Rectal smooth muscle tissue (tissue), 1 donor: ENCODE measurements around the gene ATRIP.
"Not testable (repeated sequence)": the region's sequence is repeated elsewhere in the genome, so short reads cannot be mapped to it uniquely, and the experiment has no call there.

Source experiments
- H3K27ac ChIP-seq: one replicate; pipeline ENCODE4 v1.7.0; 2013; ENCODE audit warnings: low read depth, low read length, inconsistent platforms
- H3K27me3 ChIP-seq: one replicate; pipeline ENCODE4 v1.7.0; 2013; ENCODE audit warnings: low read length; ENCODE audit not compliant: control insufficient read depth, insufficient read depth
- H3K36me3 ChIP-seq: one replicate; pipeline ENCODE4 v1.7.0; 2013; ENCODE audit warnings: low read length; ENCODE audit not compliant: control insufficient read depth, insufficient read depth
- H3K4me1 ChIP-seq: one replicate; pipeline ENCODE4 v1.7.0; 2013; ENCODE audit warnings: low read length; ENCODE audit not compliant: control insufficient read depth, insufficient read depth
- H3K4me3 ChIP-seq: one replicate; pipeline ENCODE4 v1.7.0; 2013; ENCODE audit warnings: low read length
- H3K9ac ChIP-seq: one replicate; pipeline ENCODE4 v1.7.0; 2013; ENCODE audit warnings: low read length

The ATRIP gene

GRCh38 chr3:48473617-48473952 lies 27.0 kb downstream of the ATRIP start:
- Histone ChIP-seq H3K4me3 (peak overlapping the region; percentile 35), H3K27ac (peak overlapping the region; percentile 91), H3K36me3 (peaks cover 9% of the 10 kb centered on the region), H3K4me1 (peaks cover 10% of the 10 kb centered on the region), H3K27me3 (no peaks in the 10 kb centered on the region), H3K9ac (no peak overlapping the region)

GRCh38 chr3:48474031-48474430 lies 27.5 kb downstream of the ATRIP start:
- not testable (repeated sequence) for H3K4me1 ChIP-seq, H3K4me3 ChIP-seq, H3K36me3 ChIP-seq, H3K27ac ChIP-seq, H3K27me3 ChIP-seq, H3K9ac ChIP-seq

- Histone ChIP-seq H3K36me3 (no peaks in the 10 kb centered on the region), H3K27ac (no peak overlapping the region), H3K4me1 (peaks cover 10% of the 10 kb centered on the region), H3K9ac (no peak overlapping the region), H3K27me3 (no peaks in the 10 kb centered on the region), H3K4me3 (no peak overlapping the region)
Measured at GRCh38 chr3:48474619-48475018, 28.1 kb downstream of the ATRIP start.

GRCh38 chr3:48475188-48475587 lies 28.7 kb downstream of the ATRIP start:
- peaks cover 5% of the 10 kb centered on the region for H3K4me1 ChIP-seq
- no peaks in the 10 kb centered on the region for H3K27me3 ChIP-seq
- H3K4me3 ChIP-seq = no peak overlapping the region
- H3K36me3 ChIP-seq = no peaks in the 10 kb centered on the region
- H3K27ac ChIP-seq = no peak overlapping the region
- no peak overlapping the region for H3K9ac ChIP-seq

GRCh38 chr3:48476426-48477053 lies 30.0 kb downstream of the ATRIP start:
- no peaks in the 10 kb centered on the region for H3K36me3 ChIP-seq

GRCh38 chr3:48477959-48478520 lies 31.5 kb downstream of the ATRIP start:
- H3K36me3 ChIP-seq = no peaks in the 10 kb centered on the region
- H3K4me3 ChIP-seq = no peak overlapping the region
- no peak overlapping the region for H3K27ac ChIP-seq
- H3K9ac ChIP-seq = no peak overlapping the region
- H3K27me3 ChIP-seq = no peaks in the 10 kb centered on the region
- peaks cover 4% of the 10 kb centered on the region for H3K4me1 ChIP-seq

More at GRCh38 chr3:48476426-48477053, 30.0 kb downstream of the ATRIP start:
- Histone ChIP-seq H3K27me3 (no peaks in the 10 kb centered on the region), H3K9ac (no peak overlapping the region), H3K4me3 (no peak overlapping the region), H3K4me1 (peaks cover 4% of the 10 kb centered on the region), H3K27ac (no peak overlapping the region)

- Histone ChIP-seq H3K4me1 (no peaks in the 10 kb centered on the region), H3K27ac (no peak overlapping the region), H3K27me3 (no peaks in the 10 kb centered on the region), H3K36me3 (no peaks in the 10 kb centered on the region), H3K4me3 (peak overlapping the region; percentile 35), H3K9ac (no peak overlapping the region)
Measured at GRCh38 chr3:48478626-48479555, 32.4 kb downstream of the ATRIP start.

GRCh38 chr3:48480891-48481290 lies 34.4 kb downstream of the ATRIP start:
- not testable (repeated sequence) for H3K4me1 ChIP-seq, H3K27me3 ChIP-seq, H3K27ac ChIP-seq, H3K9ac ChIP-seq, H3K4me3 ChIP-seq, H3K36me3 ChIP-seq

- not testable (repeated sequence) for H3K4me3 ChIP-seq, H3K9ac ChIP-seq, H3K27ac ChIP-seq, H3K4me1 ChIP-seq, H3K27me3 ChIP-seq, H3K36me3 ChIP-seq
Measured at GRCh38 chr3:48482822-48483221, 36.3 kb downstream of the ATRIP start.

GRCh38 chr3:48486952-48487351 lies 40.4 kb downstream of the ATRIP start:
- H3K27me3 ChIP-seq = no peaks in the 10 kb centered on the region
- H3K36me3 ChIP-seq = no peaks in the 10 kb centered on the region
- H3K9ac ChIP-seq = no peak overlapping the region
- no peak overlapping the region for H3K4me3 ChIP-seq
- no peaks in the 10 kb centered on the region for H3K4me1 ChIP-seq
- H3K27ac ChIP-seq = no peak overlapping the region

- no peak overlapping the region for H3K4me3 ChIP-seq
- H3K27ac ChIP-seq = no peak overlapping the region
- H3K27me3 ChIP-seq = no peaks in the 10 kb centered on the region
- no peaks in the 10 kb centered on the region for H3K36me3 ChIP-seq
- no peak overlapping the region for H3K9ac ChIP-seq
- H3K4me1 ChIP-seq = no peaks in the 10 kb centered on the region
Measured at GRCh38 chr3:48492461-48493202, 46.1 kb downstream of the ATRIP start.

- no peaks in the 10 kb centered on the region for H3K36me3 ChIP-seq
- no peaks in the 10 kb centered on the region for H3K4me1 ChIP-seq
- H3K27ac ChIP-seq = no peak overlapping the region
- H3K27me3 ChIP-seq = no peaks in the 10 kb centered on the region
- H3K9ac ChIP-seq = no peak overlapping the region
- H3K4me3 ChIP-seq = no peak overlapping the region
Measured at GRCh38 chr3:48493203-48493501, 46.6 kb downstream of the ATRIP start.
